ENCODE measurements around the gene AVPR2. TPM values are rescaled to one million over a fixed set of nuclear protein-coding genes. Genes with fewer than 3 reads are reported as not detected.

The AVPR2 gene
- total and polyA plus RNA-seq, 10 of the 15 experiments (the other 5 are each of a cell fraction or from before 2014, with no cell fraction given), result 0.12 to 0.37 TPM; not detected in 8

DNA sequence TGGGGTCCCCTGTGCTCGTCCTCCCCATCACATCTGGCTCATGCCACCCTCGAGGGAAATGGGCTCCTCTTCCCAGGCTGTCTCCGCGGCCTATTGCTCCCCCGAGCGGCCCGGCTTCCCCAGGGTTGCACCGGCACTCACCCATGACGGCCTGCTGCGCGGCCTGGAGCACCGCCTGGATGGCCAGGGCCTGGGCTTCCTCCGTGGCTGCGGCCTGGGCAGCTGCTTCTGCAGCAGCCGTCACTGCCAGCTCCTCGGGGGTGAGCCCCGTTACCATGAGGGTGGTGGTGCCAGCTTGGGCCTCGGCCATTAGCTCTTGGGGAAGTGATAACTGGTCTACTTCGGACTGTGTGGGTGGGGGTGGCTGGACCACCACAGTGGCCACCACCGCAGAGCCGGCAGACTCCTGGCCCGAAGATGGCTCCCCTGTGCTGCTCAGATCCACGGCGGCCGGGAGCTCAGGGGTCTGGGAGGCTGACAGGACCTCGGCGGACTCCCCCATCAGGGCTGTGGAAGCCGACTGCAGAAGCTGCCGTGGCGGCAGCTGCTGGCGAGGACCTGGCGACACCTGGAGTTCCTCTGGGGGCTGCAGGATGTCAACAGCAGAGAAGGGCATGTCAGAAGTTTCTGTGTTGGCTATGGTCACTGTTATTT, 48.0 kb downstream of the AVPR2 start:
- intact Hi-C loops (cut with micrococcal nuclease; ENCODE audit: unreplicated experiment) (loop anchor here (1.0 to 5.0 kb wide), 2 partner anchors 188 to 395 kb away; partner anchors contain the start of gene PLXNB3), in situ Hi-C loops (cut with MboI) (no loop called here)
- Histone ChIP-seq H4K20me1 (ENCODE audit: control insufficient read depth, insufficient read depth) (no peaks in the 10 kb centered on the region), H3K79me2 (ENCODE audit: control insufficient read depth, insufficient read depth, low read length) (no peaks in the 10 kb centered on the region; the same call in 1 of the 2 replicates), H3K36me3 (ENCODE audit: control insufficient read depth in 2 of 2, insufficient read depth in 2 of 2, low read length in 1 of 2) (peaks cover 7 to 65% of the 10 kb centered on the region in 2 experiments), H3K4me2 (ENCODE audit: control insufficient read depth, insufficient read depth) (no peak overlapping the region), H3K4me1 (ENCODE audit: control insufficient read depth, insufficient read depth, low read length) (no peaks in the 10 kb centered on the region), H3K27me3 (replicated peaks in 1 of 2; ENCODE audit: control insufficient read depth in 2 of 2, insufficient read depth in 2 of 2, low read length in 1 of 2) (no peaks in the 10 kb centered on the region), H3K9me3 (replicated peaks; ENCODE audit: control insufficient read depth, insufficient read depth, low read length) (no peaks in the 10 kb centered on the region), H2AFZ (ENCODE audit: control insufficient read depth, low read depth, low read length) (no peak overlapping the region), H3K27ac (ENCODE audit: control insufficient read depth, insufficient read depth) (peak overlapping the region; percentile 37; the same call in 1 of the 2 replicates), H3K4me3 (no peak overlapping the region), H3K9ac (ENCODE audit: control insufficient read depth, insufficient read depth, low read length) (no peak overlapping the region)
- ChIA-PET POLR2A (interaction anchor here (0.5 to 0.9 kb wide), 2 partner anchors 15 to 57 kb away, joined by 3 to 4 read pairs; no protein-coding TSS in a partner anchor), RAD21 (ENCODE audit: unreplicated experiment) (interaction anchor here (1.1 kb wide), 1 partner anchor 28 kb away, joined by 3 read pairs; no protein-coding TSS in a partner anchor), CTCF (interaction anchor here (0.6 to 1.8 kb wide), 7 partner anchors 16 to 802 kb away, joined by 3 to 5 read pairs (median 4); partner anchors contain the start of genes ARHGAP4 and NAA10), SMC1A (ENCODE audit: uncharacterized antibody, unreplicated experiment) (interaction anchor here (0.5 kb wide), 1 partner anchor 159 kb away, joined by 3 read pairs; no protein-coding TSS in a partner anchor)
- DNase-seq (ENCODE audit: low read depth, low spot score) (no peak), ATAC-seq (no peak), FAIRE-seq (no peak)
- BruUV-seq (replicated peaks), result no TSS peak
- peak; percentile 35; the same call in 1 of the 2 replicates for TF ChIP-seq POLR2A (IDR thresholded peaks at IDR 0.05; ENCODE audit: low read depth, low read length)
- no peak for TF ChIP-seq POU2F2 (IDR thresholded peaks at IDR 0.05; ENCODE audit: borderline replicate concordance, low read depth, low read length)
- 93% methylated on average over 31 of the region's 32 CpGs for WGBS (ENCODE audit: insufficient coverage, insufficient replicate concordance, low lambda C conversion rate, missing lambda C conversion rate)

DNA sequence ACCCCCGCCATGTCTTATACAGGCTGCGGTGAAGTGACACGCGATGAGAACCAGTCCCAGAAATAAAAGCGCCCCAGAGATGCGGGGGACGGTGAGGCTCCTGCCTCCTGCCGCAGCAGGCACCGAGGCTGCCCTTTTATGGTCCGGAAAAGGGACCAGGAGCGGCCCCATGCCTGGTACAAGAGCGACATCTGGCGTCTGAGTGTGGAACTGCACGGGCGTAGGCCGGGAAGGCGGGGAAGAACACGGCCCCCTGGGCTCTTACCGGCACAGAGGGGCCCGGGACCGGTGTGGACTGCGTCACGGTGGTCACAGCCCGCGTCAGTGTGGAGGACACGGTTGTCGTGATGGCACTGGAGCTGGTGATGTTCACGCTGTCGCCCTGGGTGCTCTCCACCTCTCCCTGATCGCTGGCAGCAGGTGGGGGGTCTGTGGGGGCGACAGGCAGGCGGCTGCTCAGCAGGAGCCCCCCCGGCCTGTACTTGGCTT, 48.9 kb downstream of the AVPR2 start:
- FAIRE-seq, result peak; percentile 54
- 23% methylated on average over 32 of the region's 33 CpGs for WGBS (ENCODE audit: insufficient coverage, insufficient replicate concordance, low lambda C conversion rate, missing lambda C conversion rate)
- BruUV-seq (replicated peaks), result no TSS peak
- Histone ChIP-seq H3K79me2 (ENCODE audit: control insufficient read depth, insufficient read depth, low read length) (no peaks in the 10 kb centered on the region; the same call in 1 of the 2 replicates), H4K20me1 (ENCODE audit: control insufficient read depth, insufficient read depth) (no peaks in the 10 kb centered on the region), H3K4me1 (ENCODE audit: control insufficient read depth, insufficient read depth, low read length) (no peaks in the 10 kb centered on the region), H3K4me2 (ENCODE audit: control insufficient read depth, insufficient read depth) (no peak overlapping the region), H3K9me3 (replicated peaks; ENCODE audit: control insufficient read depth, insufficient read depth, low read length) (no peaks in the 10 kb centered on the region), H3K4me3 (no peak overlapping the region), H3K27ac (ENCODE audit: control insufficient read depth, insufficient read depth) (peak overlapping the region; percentile 37), H3K27me3 (replicated peaks in 1 of 2; ENCODE audit: control insufficient read depth in 2 of 2, insufficient read depth in 2 of 2, low read length in 1 of 2) (no peaks in the 10 kb centered on the region), H3K9ac (ENCODE audit: control insufficient read depth, insufficient read depth, low read length) (no peak overlapping the region), H3K36me3 (ENCODE audit: control insufficient read depth in 2 of 2, insufficient read depth in 2 of 2, low read length in 1 of 2) (peaks cover 11 to 70% of the 10 kb centered on the region in 2 experiments), H2AFZ (ENCODE audit: control insufficient read depth, low read depth, low read length) (no peak overlapping the region)
- in situ Hi-C loops (cut with MboI) (no loop called here), intact Hi-C loops (cut with micrococcal nuclease; ENCODE audit: unreplicated experiment) (loop anchor here (1.0 to 5.0 kb wide), 2 partner anchors 189 to 396 kb away; partner anchors contain the start of gene PLXNB3)
- POLR2A ChIA-PET, result no interaction called here
- DNase-seq (ENCODE audit: low read depth, low spot score), result no peak
- RAD21 ChIA-PET (ENCODE audit: unreplicated experiment), result interaction anchor here (0.6 kb wide), 1 partner anchor 35 kb away, joined by 4 read pairs; no protein-coding TSS in a partner anchor
- CTCF ChIA-PET, result interaction anchor here (0.8 to 1.8 kb wide), 3 partner anchors 14 to 30 kb away, joined by 4 to 5 read pairs (median 4); partner anchors contain the start of gene ARHGAP4
- SMC1A ChIA-PET (ENCODE audit: uncharacterized antibody, unreplicated experiment), result no interaction called here
- peak; percentile 85 for ATAC-seq
- TF ChIP-seq HDAC2 (IDR thresholded peaks at IDR 0.05), result no peak
- TF ChIP-seq SMAD1 (IDR thresholded peaks at IDR 0.05; ENCODE audit: low read depth, partially characterized antibody), result no peak
- no peak for TF ChIP-seq GATAD2B (conservative IDR thresholded peaks at IDR 0.05; ENCODE audit: low read depth)
- TF ChIP-seq YBX1 (IDR thresholded peaks at IDR 0.05), result no peak
- peak; percentile 89 for TF ChIP-seq SMC3 (IDR thresholded peaks at IDR 0.05; ENCODE audit: borderline replicate concordance, low read length)
- no peak for TF ChIP-seq ESRRA (IDR thresholded peaks at IDR 0.05; ENCODE audit: low read length)
- TF ChIP-seq IKZF1 (conservative IDR thresholded peaks at IDR 0.05), result 0 out of 2 replicates have a peak, but pooled peaks have one; percentile 12
- TF ChIP-seq, protein P1, sequence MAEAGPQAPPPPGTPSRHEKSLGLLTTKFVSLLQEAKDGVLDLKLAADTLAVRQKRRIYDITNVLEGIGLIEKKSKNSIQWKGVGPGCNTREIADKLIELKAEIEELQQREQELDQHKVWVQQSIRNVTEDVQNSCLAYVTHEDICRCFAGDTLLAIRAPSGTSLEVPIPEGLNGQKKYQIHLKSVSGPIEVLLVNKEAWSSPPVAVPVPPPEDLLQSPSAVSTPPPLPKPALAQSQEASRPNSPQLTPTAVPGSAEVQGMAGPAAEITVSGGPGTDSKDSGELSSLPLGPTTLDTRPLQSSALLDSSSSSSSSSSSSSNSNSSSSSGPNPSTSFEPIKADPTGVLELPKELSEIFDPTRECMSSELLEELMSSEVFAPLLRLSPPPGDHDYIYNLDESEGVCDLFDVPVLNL (IDR thresholded peaks at IDR 0.05; ENCODE audit: low read depth, low read length), result no peak
- no peak for TF ChIP-seq POLR2AphosphoS2 (IDR thresholded peaks at IDR 0.05; ENCODE audit: low read depth, low read length)
- no peak for TF ChIP-seq MYC (IDR thresholded peaks at IDR 0.05; ENCODE audit: insufficient read depth, insufficient read length, insufficient replicate concordance, low read length, severe bottlenecking)
- TF ChIP-seq, protein P2, sequence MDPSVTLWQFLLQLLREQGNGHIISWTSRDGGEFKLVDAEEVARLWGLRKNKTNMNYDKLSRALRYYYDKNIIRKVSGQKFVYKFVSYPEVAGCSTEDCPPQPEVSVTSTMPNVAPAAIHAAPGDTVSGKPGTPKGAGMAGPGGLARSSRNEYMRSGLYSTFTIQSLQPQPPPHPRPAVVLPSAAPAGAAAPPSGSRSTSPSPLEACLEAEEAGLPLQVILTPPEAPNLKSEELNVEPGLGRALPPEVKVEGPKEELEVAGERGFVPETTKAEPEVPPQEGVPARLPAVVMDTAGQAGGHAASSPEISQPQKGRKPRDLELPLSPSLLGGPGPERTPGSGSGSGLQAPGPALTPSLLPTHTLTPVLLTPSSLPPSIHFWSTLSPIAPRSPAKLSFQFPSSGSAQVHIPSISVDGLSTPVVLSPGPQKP (IDR thresholded peaks at IDR 0.05; ENCODE audit: low read depth, low read length), result peak; percentile 65; the same call in 1 of the 2 replicates
- TF ChIP-seq BRCA1 (IDR thresholded peaks at IDR 0.05; ENCODE audit: low read depth, low read length), result no peak
- peak; percentile 69; the same call in 1 of the 2 replicates for TF ChIP-seq YY1 (IDR thresholded peaks at IDR 0.05; ENCODE audit: low read depth, low read length)
